ENCODE results near the gene SERPINB7. TPM values are rescaled to one million over a fixed set of nuclear protein-coding genes. Genes with fewer than 3 reads are reported as not detected.

The SERPINB7 gene
- total and polyA plus RNA-seq, 2 donors from 2014 or later, result 0.45 to 0.47 TPM

- Histone ChIP-seq H3K9me3 (ENCODE audit: control insufficient read depth in 2 of 3, insufficient read depth in 1 of 3, low read length in 3 of 3) (no peaks in the 10 kb centered on the region), H3K4me3 (ENCODE audit: low read length in 3 of 3) (no peak overlapping the region), H3K27me3 (ENCODE audit: control insufficient read depth, insufficient read depth, low read length) (no peaks in the 10 kb centered on the region), H3K9ac (ENCODE audit: low read length in 3 of 3) (no peak overlapping the region), H3K36me3 (ENCODE audit: control insufficient read depth in 2 of 3, insufficient read depth in 3 of 3, low read length in 3 of 3) (no peaks in the 10 kb centered on the region), H3K4me1 (ENCODE audit: control insufficient read depth in 2 of 3, insufficient read depth in 2 of 3, low read depth in 1 of 3, low read length in 3 of 3) (no peaks in the 10 kb centered on the region), H3K27ac (ENCODE audit: low read depth in 2 of 2, low read length in 2 of 2) (no peak overlapping the region)
- intact Hi-C loops (cut with DNase I), result loop anchor here (10.0 kb wide), 1 partner anchor 318 kb away; no protein-coding TSS in a partner anchor
- FAIRE-seq (no peak), DNase-seq (no peak)
- TF ChIP-seq CTCF (IDR thresholded peaks at IDR 0.05; ENCODE audit: borderline replicate concordance, extremely low read depth, insufficient read depth), result no peak
These were observed 67.8 kb downstream of the SERPINB7 start for GRCh38 chr18:63843008-63843407.

GRCh38 chr18:63844254-63844653 is 69.0 kb downstream of the SERPINB7 start:
- H3K9me3 ChIP-seq (ENCODE audit: control insufficient read depth in 2 of 3, insufficient read depth in 1 of 3, low read length in 3 of 3), result no peaks in the 10 kb centered on the region
- peak; percentile 66 for FAIRE-seq
- no peak overlapping the region for H3K4me3 ChIP-seq (ENCODE audit: low read length in 3 of 3)
- H3K27me3 ChIP-seq (ENCODE audit: control insufficient read depth, insufficient read depth, low read length), result no peaks in the 10 kb centered on the region
- peak; percentile 38 for TF ChIP-seq CTCF (IDR thresholded peaks at IDR 0.05; ENCODE audit: borderline replicate concordance, extremely low read depth, insufficient read depth)
- no peaks in the 10 kb centered on the region for H3K4me1 ChIP-seq (ENCODE audit: control insufficient read depth in 2 of 3, insufficient read depth in 2 of 3, low read depth in 1 of 3, low read length in 3 of 3)
- H3K36me3 ChIP-seq (ENCODE audit: control insufficient read depth in 2 of 3, insufficient read depth in 3 of 3, low read length in 3 of 3), result no peaks in the 10 kb centered on the region
- H3K9ac ChIP-seq (ENCODE audit: low read length in 3 of 3), result no peak overlapping the region
- no peak overlapping the region for H3K27ac ChIP-seq (ENCODE audit: low read depth in 2 of 2, low read length in 2 of 2)
- intact Hi-C loops (cut with DNase I), result loop anchor here (10.0 kb wide), 1 partner anchor 319 kb away; no protein-coding TSS in a partner anchor
- DNase-seq, result peak in 2 of 5 donors; percentile 52 to 54

- peak; percentile 60 for TF ChIP-seq CTCF (IDR thresholded peaks at IDR 0.05; ENCODE audit: borderline replicate concordance, extremely low read depth, insufficient read depth)
- no peaks in the 10 kb centered on the region for H3K9me3 ChIP-seq (ENCODE audit: control insufficient read depth in 2 of 3, insufficient read depth in 1 of 3, low read length in 3 of 3)
- no peaks in the 10 kb centered on the region for H3K4me1 ChIP-seq (ENCODE audit: control insufficient read depth in 2 of 3, insufficient read depth in 2 of 3, low read depth in 1 of 3, low read length in 3 of 3)
- no peak overlapping the region for H3K9ac ChIP-seq (ENCODE audit: low read length in 3 of 3)
- FAIRE-seq (no peak), DNase-seq (peak in 3 of 5 donors; percentile 12 to 82 (median 73))
- H3K36me3 ChIP-seq (ENCODE audit: control insufficient read depth in 2 of 3, insufficient read depth in 3 of 3, low read length in 3 of 3), result no peaks in the 10 kb centered on the region
- no peak overlapping the region for H3K27ac ChIP-seq (ENCODE audit: low read depth in 2 of 2, low read length in 2 of 2)
- no peaks in the 10 kb centered on the region for H3K27me3 ChIP-seq (ENCODE audit: control insufficient read depth, insufficient read depth, low read length)
- no peak overlapping the region for H3K4me3 ChIP-seq (ENCODE audit: low read length in 3 of 3)
- intact Hi-C loops (cut with DNase I), result loop anchor here (10.0 kb wide), 1 partner anchor 323 kb away; no protein-coding TSS in a partner anchor
These were observed 72.9 kb downstream of the SERPINB7 start for GRCh38 chr18:63848159-63848558.

- Histone ChIP-seq H3K4me1 (ENCODE audit: control insufficient read depth in 2 of 3, insufficient read depth in 2 of 3, low read depth in 1 of 3, low read length in 3 of 3) (no peaks in the 10 kb centered on the region), H3K36me3 (ENCODE audit: control insufficient read depth in 2 of 3, insufficient read depth in 3 of 3, low read length in 3 of 3) (no peaks in the 10 kb centered on the region), H3K27ac (ENCODE audit: low read depth in 2 of 2, low read length in 2 of 2) (no peak overlapping the region), H3K9me3 (ENCODE audit: control insufficient read depth in 2 of 3, insufficient read depth in 1 of 3, low read length in 3 of 3) (peaks cover 0 to 3% (median 0%) of the 10 kb centered on the region in 3 donors), H3K4me3 (ENCODE audit: low read length in 3 of 3) (no peak overlapping the region), H3K9ac (ENCODE audit: low read length in 3 of 3) (no peak overlapping the region), H3K27me3 (ENCODE audit: control insufficient read depth, insufficient read depth, low read length) (no peaks in the 10 kb centered on the region)
- FAIRE-seq, result no peak
- no peak for TF ChIP-seq CTCF (IDR thresholded peaks at IDR 0.05; ENCODE audit: borderline replicate concordance, extremely low read depth, insufficient read depth)
- intact Hi-C loops (cut with DNase I), result no loop called here
- DNase-seq, result peak in 1 of 5 donors; percentile 24
These were observed 74.8 kb downstream of the SERPINB7 start for GRCh38 chr18:63850020-63850419.

All from kidney (tissue), 14 donors.